GM19324 (cell line): ENCODE measurements around the gene C1orf232.

Experiments
- ATAC-seq: cut with Tn5 transposase; IDR thresholded peaks from one replicate; pipeline ENCODE4 v1.9.1; 2021; ENCODE audit warnings: mild to moderate bottlenecking, moderate library complexity; ENCODE audit not compliant: unreplicated experiment, low FRiP score

C1orf232 gene

DNA sequence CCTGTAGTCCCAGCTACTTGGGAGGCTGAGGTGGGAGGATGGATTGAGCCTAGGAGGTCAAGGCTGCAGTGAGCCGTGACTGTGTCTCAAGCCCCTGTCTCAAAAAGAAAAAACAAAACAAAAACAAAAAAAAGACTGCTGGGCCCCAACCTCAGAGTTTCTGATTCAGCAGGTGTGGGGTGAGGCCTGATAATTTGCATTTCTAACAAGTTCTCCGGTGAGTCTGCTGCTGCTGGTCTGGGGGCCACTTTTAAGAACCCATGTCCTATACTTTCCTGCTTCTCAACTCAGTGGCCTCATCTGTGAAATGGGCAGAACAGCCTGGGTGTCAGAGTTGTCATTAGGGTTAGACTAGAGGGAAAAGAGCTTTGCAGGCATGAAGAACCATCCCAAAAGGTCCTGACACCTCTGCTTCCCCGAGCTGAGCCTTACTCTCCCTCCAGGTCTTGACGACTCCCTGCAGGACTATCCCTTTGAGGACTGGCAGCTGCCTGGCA is 11.3 kb upstream of the C1orf232 start:
- ATAC-seq: no peak

DNA sequence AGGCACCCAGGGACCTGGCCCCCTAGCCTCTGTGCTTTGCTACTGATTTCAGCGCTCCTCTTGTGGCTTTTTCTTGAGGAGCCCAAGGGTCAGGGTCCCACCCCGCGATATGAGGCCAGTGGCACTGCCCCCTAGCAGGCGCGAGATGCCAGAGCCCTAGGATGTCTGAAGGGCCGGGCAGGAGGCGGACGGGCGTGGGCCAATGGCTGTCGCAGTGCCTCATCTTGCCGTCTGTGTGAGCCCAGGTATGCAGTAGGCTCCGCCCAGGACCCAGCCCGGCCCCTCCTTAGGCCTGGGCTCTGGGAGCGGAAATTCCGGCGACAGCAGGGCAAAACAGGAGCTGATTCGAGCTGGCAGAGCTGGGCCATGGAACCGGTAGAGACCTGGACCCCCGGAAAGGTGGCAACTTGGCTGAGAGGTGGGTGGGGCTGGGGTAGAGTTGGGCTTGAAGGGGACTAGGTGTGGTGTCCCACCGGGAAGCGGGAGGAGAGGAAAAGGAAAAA is 8.5 kb upstream of the C1orf232 start, which contains the start of gene CNKSR1:
TSS of gene CNKSR1 (plus strand) at position 310 of the 503 bp plus-strand sequence. CDS start at position 367, 57 bp downstream.
- ATAC-seq: no peak

DNA sequence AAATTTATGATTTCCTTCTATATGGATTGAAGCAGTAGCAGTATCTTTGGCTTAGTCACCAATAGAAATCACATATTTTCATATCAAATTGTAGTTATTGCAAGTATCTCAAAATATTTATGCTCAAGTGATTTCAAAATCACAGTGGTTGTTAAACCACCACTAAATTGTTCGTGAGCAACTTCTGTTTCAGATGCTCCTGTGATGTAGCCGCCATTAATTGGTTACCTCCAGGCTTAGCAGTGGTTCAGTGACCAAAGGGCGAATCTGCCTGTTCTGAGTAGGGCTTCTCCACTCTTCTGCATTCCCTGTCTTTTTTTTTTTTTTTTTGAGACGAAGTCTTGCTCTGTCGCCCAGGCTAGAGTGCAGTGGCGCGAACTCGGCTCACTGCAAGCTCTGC is 6.6 kb upstream of the C1orf232 start:
- ATAC-seq: no peak

DNA sequence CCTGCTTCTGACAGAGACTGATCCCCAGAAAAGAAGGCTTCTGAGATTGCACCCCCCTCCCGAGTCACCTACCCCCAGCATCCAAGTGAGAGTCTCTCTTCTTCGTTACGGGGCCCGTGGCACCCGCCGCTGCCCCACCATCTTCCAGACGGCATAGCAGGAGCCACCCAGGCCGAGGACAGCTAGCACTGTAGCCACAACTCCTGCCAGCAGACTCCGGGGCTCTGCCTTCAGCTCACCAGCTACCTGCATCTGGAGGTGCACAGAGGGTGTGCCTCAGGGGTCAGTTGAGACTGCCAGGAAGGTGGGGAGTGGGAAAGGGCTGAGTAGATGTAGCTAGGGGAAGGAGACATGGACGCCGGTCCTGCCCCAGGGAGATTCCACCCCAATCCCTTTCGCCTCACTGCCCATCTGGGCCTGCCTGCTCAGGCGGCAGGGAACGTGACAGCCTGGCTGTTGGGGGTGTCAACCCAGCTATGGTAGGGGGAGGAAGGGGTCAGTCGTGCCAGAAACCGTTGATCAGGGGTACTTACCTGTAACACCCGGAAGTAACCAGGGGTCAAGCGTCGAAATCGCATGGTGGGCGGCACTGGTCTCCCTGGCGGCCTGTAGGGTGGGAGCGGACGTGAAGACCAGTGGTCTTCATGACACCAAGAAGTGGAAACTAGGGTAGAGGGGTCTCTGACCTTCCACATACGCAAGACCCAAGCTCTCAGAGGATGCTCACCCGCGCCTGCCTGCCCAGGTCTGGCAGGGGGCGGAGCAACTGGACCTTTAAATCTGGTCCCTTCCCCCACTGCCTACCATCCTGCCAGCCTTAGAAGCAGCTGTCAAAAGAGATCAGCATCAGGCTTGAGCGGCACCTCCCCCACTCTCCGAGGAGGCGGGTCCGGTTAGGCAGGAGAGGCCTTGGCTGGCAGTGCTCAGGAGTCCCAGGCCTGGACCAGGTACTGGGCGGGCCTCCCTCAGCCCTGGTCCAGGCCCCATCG is 2.6 kb upstream of the C1orf232 start, which contains the start of gene ZNF593OS:
TSS of gene ZNF593OS (minus strand) at position 749 of the 989 bp plus-strand sequence. CDS start at position 578, 171 bp downstream.
- no peak for ATAC-seq

DNA sequence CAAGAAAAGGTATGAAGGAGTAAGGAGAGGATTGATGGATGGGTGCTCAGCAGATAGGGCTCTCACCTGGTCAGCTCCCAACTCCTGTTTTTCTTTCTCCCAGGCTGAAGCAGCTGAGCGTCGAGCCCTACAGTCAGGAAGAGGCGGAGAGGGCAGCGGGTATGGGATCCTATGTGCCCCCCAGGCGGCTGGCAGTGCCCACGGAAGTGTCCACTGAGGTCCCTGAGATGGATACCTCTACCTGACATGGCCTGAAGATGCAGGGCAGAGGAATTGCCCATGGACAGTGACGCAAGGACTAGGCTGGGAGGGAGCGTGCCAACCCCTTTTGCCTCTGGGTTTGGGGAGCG is 1.7 kb upstream of the C1orf232 start:
- no peak for ATAC-seq

DNA sequence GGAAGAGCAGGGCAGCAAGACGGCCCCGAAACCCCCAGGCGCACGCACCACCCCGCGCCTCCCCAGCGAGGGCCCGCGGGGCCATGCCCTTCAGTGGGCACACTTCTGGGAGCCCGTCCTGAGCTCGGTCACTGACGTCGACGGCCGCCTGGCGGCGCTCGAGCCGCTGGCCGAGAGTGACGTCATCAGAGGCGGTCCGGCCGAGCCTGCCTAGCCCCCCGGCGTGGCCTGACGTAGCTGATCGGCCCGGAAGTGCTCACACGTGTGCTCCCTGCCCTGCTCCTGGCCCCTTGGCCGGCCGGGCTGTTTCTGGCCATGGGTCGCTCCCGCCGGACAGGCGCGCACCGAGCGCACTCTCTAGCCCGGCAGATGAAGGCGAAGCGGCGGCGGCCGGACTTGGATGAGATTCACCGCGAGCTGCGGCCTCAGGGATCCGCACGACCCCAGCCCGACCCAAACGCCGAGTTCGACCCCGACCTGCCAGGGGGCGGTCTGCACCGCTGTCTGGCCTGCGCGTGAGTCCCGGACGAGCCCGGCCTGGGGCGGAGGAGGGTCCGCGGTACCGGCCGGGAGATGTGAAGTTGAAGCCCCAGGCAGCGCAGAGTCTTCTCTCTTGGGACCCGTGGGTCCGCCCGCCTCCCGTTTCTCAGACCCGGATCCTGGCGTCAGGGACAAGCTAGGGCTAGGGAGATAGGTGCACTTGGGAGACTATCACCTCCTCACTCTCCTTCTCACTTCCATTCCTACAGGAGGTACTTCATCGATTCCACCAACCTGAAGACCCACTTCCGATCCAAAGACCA is 1.1 kb upstream of the C1orf232 start, which contains the start of gene ZNF593:
TSS of gene ZNF593 (plus strand) at position 240 of the 803 bp plus-strand sequence. CDS start at position 316, 76 bp downstream.
- peak; percentile 88 for ATAC-seq

DNA sequence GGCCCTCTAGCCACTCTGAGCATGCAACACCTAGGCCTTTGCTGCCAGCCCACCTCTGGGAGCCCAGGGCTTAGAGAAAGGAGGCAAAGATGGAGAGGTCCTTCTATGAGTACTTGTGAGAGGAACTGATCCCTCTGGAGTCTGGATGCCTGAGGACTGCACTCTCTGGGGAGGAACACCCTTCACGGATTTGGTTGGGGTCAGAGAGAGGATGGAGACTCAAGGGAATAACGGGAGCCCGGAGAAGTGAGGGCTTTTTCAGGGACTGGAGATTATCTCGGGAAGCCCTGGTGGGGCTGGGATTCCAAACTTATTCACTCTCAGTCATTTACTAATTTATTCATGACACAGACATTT is 413 bp upstream of the C1orf232 start:
- no peak for ATAC-seq

DNA sequence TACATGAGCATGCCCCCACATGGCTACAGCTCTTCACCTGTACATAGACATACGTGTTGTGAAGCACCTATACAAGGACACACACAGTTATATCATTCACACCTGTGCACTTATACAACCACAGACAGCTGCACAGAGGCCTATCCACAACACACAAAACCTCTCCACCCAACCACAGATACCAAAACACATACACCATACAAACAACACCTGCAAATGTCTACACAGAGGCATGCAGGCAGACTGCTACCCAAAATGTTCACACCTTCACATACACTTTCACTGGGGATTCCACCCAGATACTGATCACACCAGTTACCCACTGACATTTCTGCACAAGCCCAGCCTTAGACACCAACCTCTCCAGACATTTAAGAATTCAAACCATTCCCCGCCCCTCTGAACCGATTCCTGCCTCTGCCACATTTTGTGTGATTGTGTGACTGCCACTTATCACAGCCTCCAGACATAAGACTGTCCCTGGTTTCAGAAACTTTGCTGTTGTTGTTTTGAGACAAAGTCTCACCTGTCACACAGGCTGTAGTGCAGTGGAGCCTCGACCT is 2.0 kb downstream of the C1orf232 start:
- ATAC-seq: no peak

DNA sequence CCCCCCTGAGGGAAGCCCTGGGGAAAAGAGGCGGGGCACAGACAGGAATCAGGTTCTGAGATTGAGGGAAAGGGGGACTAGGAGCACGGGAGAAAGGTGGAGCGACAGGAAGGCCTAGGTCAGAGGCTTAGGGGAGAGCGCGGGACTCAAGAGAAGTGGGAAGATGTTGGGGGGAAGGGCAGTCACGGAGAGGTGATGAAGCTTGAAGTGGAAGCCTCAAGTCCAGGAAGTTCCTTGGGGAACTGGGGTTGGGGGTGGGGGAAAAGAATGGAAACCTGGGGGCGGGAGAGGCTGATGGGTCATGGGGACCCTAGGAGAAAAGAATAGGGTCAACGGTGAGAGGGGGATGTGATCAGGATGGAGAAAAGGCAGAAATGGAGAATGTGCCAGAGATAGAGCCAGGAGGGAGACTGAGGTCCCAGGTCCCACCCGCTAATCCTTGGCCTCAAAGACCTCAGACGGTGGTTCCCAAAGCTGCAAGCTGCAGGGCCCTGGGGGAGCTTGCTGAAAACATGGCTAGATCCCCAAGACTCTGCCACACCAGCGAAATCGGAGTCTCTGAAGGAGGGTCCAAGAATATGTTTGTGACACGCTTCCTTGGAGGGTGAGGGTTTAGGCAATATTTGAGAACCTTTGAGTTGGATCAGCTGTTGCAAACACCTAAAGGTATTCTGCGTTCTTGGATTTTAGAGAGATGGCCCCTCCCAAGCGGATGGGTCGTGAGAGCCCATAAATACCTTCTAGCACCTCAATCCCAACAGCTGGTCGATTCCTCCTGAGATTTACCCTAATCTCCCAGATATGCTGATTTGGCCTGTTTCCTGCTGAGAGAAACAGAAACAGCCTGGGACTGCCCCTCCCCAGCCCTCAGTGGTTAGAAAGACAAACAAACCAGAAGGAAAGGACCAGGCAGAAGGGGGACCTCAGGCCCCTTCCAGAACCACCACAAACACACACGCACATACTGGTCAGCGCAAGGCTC is 3.6 kb downstream of the C1orf232 start:
- no peak for ATAC-seq

DNA sequence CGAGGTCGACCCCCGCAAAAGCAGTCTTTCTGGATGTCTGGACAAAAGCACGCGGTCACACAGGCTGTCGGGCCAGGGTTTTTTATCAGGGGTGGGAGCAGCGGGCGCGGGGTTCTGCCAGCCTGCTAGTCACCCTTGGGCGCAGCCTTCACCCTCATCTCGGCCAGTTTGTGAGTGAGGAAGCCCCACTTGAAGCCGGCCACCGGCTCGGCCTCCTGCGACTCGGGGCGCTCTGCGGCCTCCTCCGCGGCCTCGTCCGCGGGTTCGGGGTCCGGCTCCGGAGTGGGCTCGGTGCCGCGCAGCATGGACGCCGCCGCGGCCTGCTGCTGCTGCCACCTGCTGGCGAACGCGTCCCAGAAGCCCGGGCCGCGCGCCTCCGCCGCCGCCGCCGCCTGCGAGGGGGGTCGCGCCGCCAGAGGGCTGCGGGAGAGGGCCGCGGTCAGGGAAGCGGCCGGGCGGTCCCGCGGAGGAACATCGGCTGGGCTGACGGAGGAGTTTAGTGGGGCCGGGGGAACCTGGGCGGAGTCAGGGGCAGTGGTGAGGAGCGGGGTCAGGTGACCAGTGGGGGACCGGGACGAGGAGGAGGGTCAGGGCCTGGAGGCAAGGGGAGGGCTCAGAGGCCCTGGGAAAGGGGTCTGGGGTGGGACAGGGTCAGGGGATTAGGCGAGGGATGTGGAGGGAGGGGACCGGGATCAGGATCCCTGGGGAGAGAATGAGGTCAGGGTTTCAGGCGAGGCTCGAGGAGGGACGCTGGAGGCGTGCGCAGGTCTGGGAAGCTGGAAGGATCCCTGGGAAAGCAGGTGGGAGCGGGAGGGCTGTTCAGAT is 4.5 kb downstream of the C1orf232 start:
- no peak for ATAC-seq

DNA sequence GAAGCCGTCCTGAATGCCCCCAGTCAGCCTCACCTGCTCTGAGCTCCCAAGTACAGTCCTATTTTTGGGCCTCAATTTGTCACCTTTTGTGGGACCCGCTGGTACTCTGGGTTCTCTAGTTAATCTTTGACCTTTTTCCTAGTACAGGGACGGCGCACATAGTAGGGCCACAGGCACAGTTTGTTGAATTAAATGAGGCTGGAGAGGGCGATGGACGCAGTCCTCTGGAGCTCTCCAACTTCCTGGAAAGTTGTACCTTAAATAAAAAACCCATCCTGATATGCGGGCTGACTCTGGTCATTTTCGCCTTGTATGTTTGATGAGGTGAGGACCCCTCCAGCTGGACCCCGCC is 5.1 kb downstream of the C1orf232 start:
- no peak for ATAC-seq

DNA sequence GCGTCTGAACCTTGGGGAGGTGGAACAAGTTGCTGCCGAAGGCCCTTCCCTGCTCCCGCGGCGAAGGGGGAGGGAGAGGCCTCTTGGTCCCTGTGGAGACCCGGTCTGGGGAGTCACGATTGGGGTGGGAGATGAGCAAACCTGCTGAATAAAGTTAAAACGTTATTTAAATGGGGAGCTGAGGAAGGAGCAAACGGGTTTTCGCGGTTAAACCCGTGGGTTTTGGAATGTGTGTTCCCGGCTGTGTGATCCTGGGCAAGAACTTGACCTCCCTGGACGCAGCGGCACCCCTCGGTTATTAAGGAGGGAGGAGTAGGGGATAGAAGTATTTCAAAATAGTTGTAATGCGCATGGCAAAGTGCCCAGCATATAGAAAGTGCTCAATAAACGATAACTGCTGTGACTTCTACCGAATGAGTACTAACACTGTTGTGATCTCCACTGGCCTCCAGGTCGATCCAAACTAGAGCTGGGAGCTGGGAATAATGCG is 6.5 kb downstream of the C1orf232 start:
- ATAC-seq: no peak

DNA sequence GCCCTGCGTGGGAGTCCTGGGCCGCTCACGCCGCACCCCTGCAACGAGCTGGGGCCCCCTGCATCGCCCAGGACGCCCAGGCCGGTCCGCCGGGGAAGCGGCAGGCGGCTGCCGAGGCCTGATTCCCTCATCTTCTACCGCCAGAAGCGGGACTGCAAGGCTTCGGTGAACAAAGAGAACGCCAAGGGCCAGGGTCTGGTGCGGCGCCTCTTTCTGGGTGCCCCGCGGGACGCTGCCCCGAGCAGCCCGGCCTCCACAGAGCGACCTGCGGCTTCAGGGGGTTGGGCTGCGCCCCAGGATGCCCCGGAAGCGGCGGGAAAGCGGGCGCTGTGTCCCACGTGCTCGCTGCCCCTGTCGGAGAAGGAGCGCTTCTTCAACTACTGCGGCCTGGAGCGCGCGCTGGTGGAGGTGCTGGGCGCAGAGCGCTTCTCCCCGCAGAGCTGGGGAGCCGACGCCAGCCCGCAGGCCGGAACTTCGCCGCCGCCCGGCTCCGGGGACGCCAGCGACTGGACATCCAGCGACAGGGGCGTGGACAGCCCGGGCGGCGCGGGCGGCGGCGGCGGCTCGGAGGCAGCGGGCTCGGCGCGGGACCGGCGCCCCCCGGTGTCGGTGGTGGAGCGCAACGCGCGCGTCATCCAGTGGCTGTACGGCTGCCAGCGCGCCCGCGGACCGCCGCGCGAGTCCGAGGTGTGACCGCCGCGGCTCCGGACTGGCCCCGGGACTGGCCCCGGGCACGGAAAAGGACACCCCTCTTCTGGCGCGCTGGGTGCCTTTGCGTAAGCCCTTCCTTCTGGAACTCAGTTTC is 7.1 kb downstream of the C1orf232 start:
- no peak for ATAC-seq

DNA sequence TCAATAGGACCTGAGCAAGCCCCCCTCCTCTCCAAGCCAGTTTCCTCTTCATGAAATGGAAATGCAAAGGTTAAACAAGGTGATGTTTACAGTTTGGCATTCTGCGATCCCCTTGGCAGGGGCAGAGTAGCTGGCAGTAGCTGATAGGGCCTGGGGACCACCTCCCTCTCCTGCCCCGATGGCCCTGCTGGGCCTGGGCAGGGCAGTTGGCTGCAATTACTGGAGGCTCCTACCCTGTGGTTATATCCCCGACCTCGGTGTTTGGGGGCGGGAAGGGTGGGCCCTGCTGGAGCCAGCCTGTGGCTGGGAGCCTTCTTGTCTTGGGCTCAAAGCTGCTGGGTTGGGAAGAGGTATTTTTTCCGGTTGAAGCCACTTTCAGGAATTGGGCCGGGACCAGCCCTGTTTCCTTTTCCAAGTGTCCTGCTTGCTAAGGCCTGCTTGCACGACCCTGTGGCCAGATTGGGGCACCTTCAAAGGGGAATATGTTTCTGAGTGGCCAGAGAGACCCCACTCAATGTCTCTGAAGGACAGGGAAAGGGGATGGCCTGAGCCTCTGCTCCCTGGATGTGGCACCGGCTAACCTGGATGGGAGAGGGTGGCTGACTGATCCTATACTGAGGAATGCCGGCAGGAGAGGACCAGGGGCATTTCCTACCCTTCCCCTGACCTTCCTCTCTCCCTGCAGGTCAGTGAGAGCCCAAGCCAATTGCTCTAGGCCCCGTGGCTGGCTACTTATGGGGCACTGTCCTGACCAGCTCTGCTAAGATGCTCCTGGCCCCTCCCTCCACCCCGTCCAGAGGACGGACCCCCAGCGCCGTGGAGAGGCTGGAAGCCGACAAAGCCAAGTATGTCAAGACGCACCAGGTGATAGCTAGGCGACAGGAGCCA is 8.0 kb downstream of the C1orf232 start:
- ATAC-seq: no peak

DNA sequence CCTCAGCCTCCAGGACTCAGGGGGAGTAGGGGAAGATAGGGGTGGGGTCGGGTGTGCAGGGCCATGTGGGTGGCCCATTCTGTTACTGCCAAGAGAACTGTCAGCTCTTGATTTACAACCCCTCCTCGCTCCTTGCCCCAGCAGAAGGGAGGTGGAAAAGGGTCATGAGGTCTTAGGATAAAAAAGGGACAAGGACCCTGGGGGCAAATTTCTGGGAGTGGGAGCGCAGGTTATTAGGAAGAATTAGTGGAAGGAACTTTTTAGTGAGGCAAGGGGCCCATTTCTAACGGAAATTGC is 9.1 kb downstream of the C1orf232 start:
- no peak for ATAC-seq

DNA sequence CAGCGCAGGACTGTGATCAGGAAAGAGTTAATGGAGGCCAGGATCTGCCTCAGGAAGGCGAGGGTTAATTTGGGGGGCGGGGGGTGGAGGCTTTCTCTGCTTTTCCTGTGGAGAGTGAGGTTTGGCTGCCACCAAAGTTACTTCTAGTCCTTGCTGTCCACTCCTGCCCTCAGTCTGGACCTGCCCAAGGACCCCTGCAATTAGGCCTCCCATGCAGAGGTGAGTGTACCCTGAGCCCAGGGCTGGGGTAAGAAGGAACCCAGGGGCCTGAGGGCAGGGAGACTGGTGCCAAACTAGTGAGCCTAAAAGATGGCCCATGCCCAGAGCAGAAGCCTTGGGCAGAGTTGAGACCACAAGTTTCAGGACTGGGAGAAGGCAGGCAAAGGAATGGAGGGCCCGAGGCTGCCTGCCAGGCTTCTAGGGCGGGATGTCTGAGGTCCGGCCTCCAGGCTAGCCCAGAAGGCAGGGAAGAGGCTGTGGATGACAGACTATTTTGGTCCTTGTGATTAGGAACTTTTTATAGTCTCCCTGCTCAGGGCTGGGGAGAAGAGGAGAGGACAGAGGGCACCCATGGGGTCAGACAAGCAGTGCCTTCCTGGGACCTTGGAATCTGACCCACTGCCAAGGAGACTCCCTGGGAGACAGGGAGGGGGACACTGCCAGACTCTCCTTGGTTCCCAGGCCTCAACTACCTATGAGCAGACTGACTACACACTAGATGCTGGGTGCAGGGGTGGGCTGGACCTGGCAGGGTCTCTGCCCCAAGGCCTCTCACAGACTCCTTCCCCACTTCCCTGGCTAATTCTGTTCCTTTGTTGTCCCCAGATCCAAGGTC is 9.6 kb downstream of the C1orf232 start, which contains the start of gene FAM110D:
TSS of gene FAM110D (plus strand) at position 172 of the 835 bp plus-strand sequence. CDS start 2,213 bp downstream, outside the sequence.
- no peak for ATAC-seq
